Naive thymus-derived CD8-positive, alpha-beta T cell (primary cell): ENCODE measurements around the gene ZNF146. TPM values are rescaled to one million over a fixed set of nuclear protein-coding genes. Genes with fewer than 3 reads are reported as not detected.
"Not testable (repeated sequence)": the region's sequence is repeated elsewhere in the genome, so short reads cannot be mapped to it uniquely, and the experiment has no call there.

Experiments used
- ATAC-seq, 2 donors: fragments of 150-1000 bp; cut with Tn5 transposase in 1 of 2; sonication (Bioruptor Pico), chemical (Tn5 transposase) in 1 of 2; 1 replicate in 1 of 2; 2 replicates in 1 of 2; pipeline ENCODE4 v1.10.0; 2021; ENCODE audit warnings: mild to moderate bottlenecking in 2 of 2, moderate library complexity in 2 of 2
- POLR2A ChIA-PET: fragments of 350-600 bp; sonication (Branson Sonifier 250); formaldehyde crosslinking; loops from one replicate; lab custom pipeline; 2021; ENCODE audit warnings: antibody characterized with exemption; lab: Charles Lee
- DNase-seq, 10 donors: peaks; one replicate each; pipeline versions ENCODE4 v3.0.0 to v3.0.0-alpha.2; 2020 to 2022
- H3K27ac Mint-ChIP-seq, 10 donors: one replicate each; pipeline ENCODE4 v1.8.0; 2020 to 2022; ENCODE audit warnings: mild to moderate bottlenecking in 10 of 10, mixed read lengths in 10 of 10, moderate library complexity in 4 of 10, inconsistent platforms in 1 of 10
- H3K27me3 Mint-ChIP-seq, 5 donors: one replicate each; pipeline ENCODE4 v1.8.0; 2021 to 2022; ENCODE audit warnings: mixed read lengths in 5 of 5
- H3K36me3 Mint-ChIP-seq, 3 donors: one replicate each; pipeline ENCODE4 v1.8.0; 2020 to 2022; ENCODE audit warnings: mixed read lengths in 3 of 3, mild to moderate bottlenecking in 2 of 3, inconsistent platforms in 1 of 3
- H3K4me1 Mint-ChIP-seq, 4 donors: one replicate each; pipeline ENCODE4 v1.8.0; 2021 to 2022; ENCODE audit warnings: mixed read lengths in 4 of 4
- H3K4me3 Mint-ChIP-seq, 10 donors: one replicate each; pipeline ENCODE4 v1.8.0; 2020 to 2022; ENCODE audit warnings: mild to moderate bottlenecking in 10 of 10, mixed read lengths in 10 of 10, moderate library complexity in 6 of 10, inconsistent platforms in 1 of 10
- H3K9me3 Mint-ChIP-seq, 9 donors: one replicate each; pipeline ENCODE4 v1.8.0; 2020 to 2022; ENCODE audit warnings: mixed read lengths in 9 of 9, mild to moderate bottlenecking in 3 of 9, inconsistent platforms in 1 of 9, moderate library complexity in 1 of 9
- polyA plus RNA-seq, 3 donors: library from polyadenylated mRNA; unstranded; fragments of 300-500 nt; fragmentation: Illumina TruSeq; gene quantifications; one replicate each; pipeline ENCODE4 v1.2.3, GENCODE V29; 2021
- total RNA-seq, 8 experiments: library from RNA in 2 of 8; stranded (reverse) in 2 of 8; gene quantifications; one replicate each; pipeline ENCODE4 v1.2.3 and lab custom pipeline; 2021 to 2026

The ZNF146 gene
- 10 to 100 TPM; 71.8 to 86.0 TPM for total RNA-seq
- polyA plus RNA-seq, result 10 to 100 TPM; 51.4 to 88.6 (median 67.9) TPM
- total RNA-seq (lab: John Stamatoyannopoulos, UW), result 83.7 to 226 (median 206) reads per million in 6 experiments

- H3K4me1 Mint-ChIP-seq, result peaks cover 12 to 33% (median 26%) of the 10 kb centered on the region in 4 donors
- peak within 1 kb of the TSS in 3 of 10 donors; percentile 49 to 78 (median 77) for H3K27ac Mint-ChIP-seq
- peaks cover 0 to 16% (median 15%) of the 10 kb centered on the region in 3 donors for H3K36me3 Mint-ChIP-seq
- peak; percentile 86 to 89 for ATAC-seq
- no peaks in the 10 kb centered on the region for H3K27me3 Mint-ChIP-seq
- no peak within 1 kb of the TSS for H3K4me3 Mint-ChIP-seq
- DNase-seq, result peak; percentile 89 to 98 (median 96)
- POLR2A ChIA-PET, result interaction anchor here (0.5 to 2.0 kb wide), 23 partner anchors 52 to 1692 kb away, joined by 3 to 16 read pairs (median 4); partner anchors contain the start of genes ALKBH6, CAPNS1, POLR2I and SIPA1L3
- H3K9me3 Mint-ChIP-seq, result peaks cover 0 to 5% (median 0%) of the 10 kb centered on the region in 9 donors
These were observed at the start of gene ZNF146, which contains the start of gene ZNF565 for GRCh38 chr19:36214386-36215275. TSS of gene ZNF146 (plus strand) at chr19:36215106. CDS start at chr19:36236441, 21,335 bp downstream. TSS of gene ZNF565 (minus strand) at chr19:36214665. CDS start at chr19:36201985, 12,680 bp downstream.

GRCh38 chr19:36169084-36169760, 45.7 kb upstream of the ZNF146 start:
- Mint-ChIP-seq H3K27ac (peak overlapping the region in 1 of 10 donors; percentile 22), H3K4me3 (no peak overlapping the region), H3K36me3 (no peaks in the 10 kb centered on the region), H3K9me3 (no peaks in the 10 kb centered on the region), H3K27me3 (no peaks in the 10 kb centered on the region), H3K4me1 (peaks cover 0 to 4% (median 2%) of the 10 kb centered on the region in 4 donors)
- ATAC-seq (no peak), DNase-seq (no peak)
- POLR2A ChIA-PET, result interaction anchor here (0.5 to 1.3 kb wide), 4 partner anchors 41 to 271 kb away, joined by 3 to 10 read pairs (median 4); no protein-coding TSS in a partner anchor

- Mint-ChIP-seq H3K27ac (peak overlapping the region in 1 of 10 donors; percentile 24), H3K4me1 (peaks cover 0 to 4% (median 2%) of the 10 kb centered on the region in 4 donors), H3K27me3 (no peaks in the 10 kb centered on the region), H3K36me3 (no peaks in the 10 kb centered on the region), H3K9me3 (no peaks in the 10 kb centered on the region), H3K4me3 (no peak overlapping the region)
- no peak for ATAC-seq
- no peak for DNase-seq
- POLR2A ChIA-PET, result interaction anchor here (0.6 kb wide), 1 partner anchor 8 kb away, joined by 3 read pairs; no protein-coding TSS in a partner anchor
These were observed 42.1 kb upstream of the ZNF146 start for GRCh38 chr19:36172852-36173251.

- H3K4me1 Mint-ChIP-seq, H3K9me3 Mint-ChIP-seq, H3K27ac Mint-ChIP-seq, H3K27me3 Mint-ChIP-seq, H3K4me3 Mint-ChIP-seq, DNase-seq, ATAC-seq, H3K36me3 Mint-ChIP-seq: not testable (repeated sequence)
- POLR2A ChIA-PET, result interaction anchor here (1.4 kb wide), 1 partner anchor 46 kb away, joined by 3 read pairs; no protein-coding TSS in a partner anchor
These were observed 41.1 kb upstream of the ZNF146 start for GRCh38 chr19:36173846-36174245.

GRCh38 chr19:36179077-36179476, 35.8 kb upstream of the ZNF146 start:
- POLR2A ChIA-PET, ATAC-seq: not testable (repeated sequence)

GRCh38 chr19:36182612-36183244, 32.2 kb upstream of the ZNF146 start:
- ATAC-seq, result no peak

More at GRCh38 chr19:36179077-36179476, 35.8 kb upstream of the ZNF146 start:
- H3K4me1 Mint-ChIP-seq, H3K9me3 Mint-ChIP-seq, H3K4me3 Mint-ChIP-seq, H3K27me3 Mint-ChIP-seq, DNase-seq: not testable (repeated sequence)
- peak overlapping the region in 1 of 10 donors; percentile 45 for H3K27ac Mint-ChIP-seq
- H3K36me3 Mint-ChIP-seq, result peaks cover 4 to 17% (median 13%) of the 10 kb centered on the region in 3 donors

GRCh38 chr19:36183245-36183628, 31.7 kb upstream of the ZNF146 start:
- Mint-ChIP-seq H3K36me3 (peaks cover 4 to 20% (median 15%) of the 10 kb centered on the region in 3 donors), H3K9me3 (no peaks in the 10 kb centered on the region), H3K4me1 (no peaks in the 10 kb centered on the region), H3K27ac (no peak overlapping the region), H3K27me3 (no peaks in the 10 kb centered on the region), H3K4me3 (no peak overlapping the region)
- ATAC-seq (no peak), DNase-seq (no peak)
- POLR2A ChIA-PET, result no interaction called here

More at GRCh38 chr19:36182612-36183244, 32.2 kb upstream of the ZNF146 start:
- no peak overlapping the region for H3K27ac Mint-ChIP-seq
- no peak for DNase-seq
- no peaks in the 10 kb centered on the region for H3K9me3 Mint-ChIP-seq
- H3K27me3 Mint-ChIP-seq, result no peaks in the 10 kb centered on the region
- no peak overlapping the region for H3K4me3 Mint-ChIP-seq
- POLR2A ChIA-PET, result no interaction called here
- no peaks in the 10 kb centered on the region for H3K4me1 Mint-ChIP-seq
- H3K36me3 Mint-ChIP-seq, result peaks cover 4 to 20% (median 15%) of the 10 kb centered on the region in 3 donors

- H3K4me1 Mint-ChIP-seq, H3K4me3 Mint-ChIP-seq, H3K9me3 Mint-ChIP-seq, ATAC-seq, H3K27me3 Mint-ChIP-seq, DNase-seq, H3K27ac Mint-ChIP-seq, POLR2A ChIA-PET: not testable (repeated sequence)
- H3K36me3 Mint-ChIP-seq, result peaks cover 4 to 30% (median 18%) of the 10 kb centered on the region in 3 donors
These were observed 28.2 kb upstream of the ZNF146 start for GRCh38 chr19:36186722-36187121.

GRCh38 chr19:36196249-36196648, 18.7 kb upstream of the ZNF146 start:
- DNase-seq, result no peak
- Mint-ChIP-seq H3K9me3 (no peaks in the 10 kb centered on the region), H3K27me3 (no peaks in the 10 kb centered on the region), H3K4me1 (peaks cover 0 to 2% (median under 1%) of the 10 kb centered on the region in 4 donors), H3K36me3 (peaks cover 0 to 50% (median 16%) of the 10 kb centered on the region in 3 donors), H3K4me3 (no peak overlapping the region), H3K27ac (no peak overlapping the region)
- POLR2A ChIA-PET, result no interaction called here
- no peak for ATAC-seq

GRCh38 chr19:36198119-36198518, 16.8 kb upstream of the ZNF146 start:
- Mint-ChIP-seq H3K27me3 (no peaks in the 10 kb centered on the region), H3K27ac (peak overlapping the region in 1 of 10 donors; percentile 73), H3K4me3 (no peak overlapping the region), H3K4me1 (peaks cover 0 to 5% (median 3%) of the 10 kb centered on the region in 4 donors), H3K9me3 (no peaks in the 10 kb centered on the region), H3K36me3 (peaks cover 0 to 47% (median 16%) of the 10 kb centered on the region in 3 donors)
- ATAC-seq (no peak), DNase-seq (no peak)
- POLR2A ChIA-PET, result no interaction called here

- H3K4me3 Mint-ChIP-seq, result no peak overlapping the region
- H3K36me3 Mint-ChIP-seq, result peaks cover 0 to 41% (median 9%) of the 10 kb centered on the region in 3 donors
- H3K4me1 Mint-ChIP-seq, result peaks cover 0 to 5% (median 2%) of the 10 kb centered on the region in 4 donors
- no peaks in the 10 kb centered on the region for H3K27me3 Mint-ChIP-seq
- ATAC-seq (no peak), DNase-seq (no peak)
- POLR2A ChIA-PET, result no interaction called here
- H3K9me3 Mint-ChIP-seq, result no peaks in the 10 kb centered on the region
- no peak overlapping the region for H3K27ac Mint-ChIP-seq
These were observed 13.2 kb upstream of the ZNF146 start for GRCh38 chr19:36201684-36202083.

GRCh38 chr19:36203293-36203692, 11.6 kb upstream of the ZNF146 start:
- POLR2A ChIA-PET, result interaction anchor here (1.5 kb wide), 1 partner anchor 12 kb away, joined by 4 read pairs; no protein-coding TSS in a partner anchor
- Mint-ChIP-seq H3K36me3 (peaks cover 0 to 34% (median 7%) of the 10 kb centered on the region in 3 donors), H3K4me1 (peaks cover 0 to 5% (median 2%) of the 10 kb centered on the region in 4 donors), H3K4me3 (no peak overlapping the region), H3K27me3 (no peaks in the 10 kb centered on the region), H3K27ac (no peak overlapping the region), H3K9me3 (no peaks in the 10 kb centered on the region)
- no peak for DNase-seq
- ATAC-seq, result no peak
